T-helper 9 cell (primary cell): ENCODE data around the gene HES4.
"Not testable (repeated sequence)": the region's sequence is repeated elsewhere in the genome, so short reads cannot be mapped to it uniquely, and the experiment has no call there.

Experiments used
- DNase-seq: peaks from one replicate; pipeline ENCODE4 v3.0.0-alpha.2; 2020

The HES4 gene

GRCh38 chr1:1017397-1018320, 17.8 kb upstream of the HES4 start:
- DNase-seq = not testable (repeated sequence)

DNA sequence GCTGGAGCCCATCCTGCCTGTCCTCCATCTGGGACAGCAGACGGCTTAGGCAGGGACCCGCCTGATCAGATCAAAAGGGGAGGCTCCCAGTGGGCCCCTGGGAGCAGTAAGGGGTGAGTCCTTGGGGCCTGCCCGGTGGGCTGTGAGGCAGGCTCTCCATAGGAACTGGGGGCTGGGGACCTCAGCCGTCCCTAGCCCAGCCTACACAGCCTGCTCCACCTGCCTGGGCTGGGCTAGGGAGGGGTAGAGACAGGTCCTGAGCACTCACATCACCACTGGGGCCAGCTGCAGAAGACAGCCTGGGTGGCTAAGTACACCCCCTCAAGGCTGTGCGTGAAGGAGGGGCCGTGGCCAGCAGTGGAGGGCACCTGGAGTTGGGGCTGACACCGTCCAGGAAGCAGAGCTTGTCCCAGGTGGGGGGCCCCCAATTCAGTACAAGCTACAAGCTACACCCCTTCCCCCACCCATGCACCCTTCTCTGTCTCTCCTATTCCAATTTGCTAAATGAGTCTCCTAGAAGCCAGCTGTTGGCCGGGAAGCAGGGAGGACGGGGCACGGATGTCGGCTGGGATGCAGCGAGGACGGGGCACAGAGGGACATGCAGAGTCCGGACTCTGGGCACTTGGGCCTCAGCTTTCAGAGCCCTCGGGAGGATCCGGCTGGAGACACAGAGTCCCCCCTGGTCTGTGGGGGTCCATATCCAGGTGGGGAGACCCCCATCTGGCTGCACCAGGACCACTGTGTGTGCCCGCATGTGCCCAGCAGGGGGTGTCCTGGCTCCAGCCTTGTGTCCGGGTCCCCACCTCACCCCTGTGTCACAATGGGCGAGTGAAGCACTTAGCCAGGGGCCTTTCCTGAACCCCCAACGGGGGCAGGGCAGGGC, 15.1 kb upstream of the HES4 start:
- no peak for DNase-seq

GRCh38 chr1:1013922-1014648, 14.2 kb upstream of the HES4 start:
- DNase-seq = no peak

- peak; percentile 82 for DNase-seq
Observed at GRCh38 chr1:1013105-1013921, 13.4 kb upstream of the HES4 start, which contains the start of gene ISG15. ISG15 (plus strand) TSS chr1:1013497; CDS start chr1:1013574, 77 bp downstream.

DNA sequence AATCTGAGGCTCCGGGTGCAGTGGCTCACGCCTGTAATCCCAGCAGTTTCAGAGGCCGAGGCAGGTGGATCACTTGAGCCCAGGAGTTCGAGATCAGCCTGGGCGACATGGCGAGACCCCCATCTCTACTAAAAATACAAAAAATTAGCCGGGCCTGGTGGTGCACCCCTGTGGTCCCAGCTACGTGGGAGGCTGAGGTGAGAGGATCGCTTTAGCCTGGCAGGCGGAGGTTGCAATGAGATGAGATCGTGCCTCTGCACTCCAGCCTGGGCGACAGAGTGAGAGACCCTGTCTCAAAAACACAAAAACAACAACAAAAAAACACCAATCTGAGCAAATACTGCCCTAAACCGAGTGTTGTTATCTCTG, 12.8 kb upstream of the HES4 start:
- DNase-seq = not testable (repeated sequence)

GRCh38 chr1:1011396-1011949, 11.6 kb upstream of the HES4 start:
- DNase-seq = no peak

- DNase-seq = not testable (repeated sequence)
Observed at GRCh38 chr1:1010131-1010530, 10.2 kb upstream of the HES4 start.

- no peak for DNase-seq
Observed at GRCh38 chr1:1006305-1007159, 6.6 kb upstream of the HES4 start.

DNA sequence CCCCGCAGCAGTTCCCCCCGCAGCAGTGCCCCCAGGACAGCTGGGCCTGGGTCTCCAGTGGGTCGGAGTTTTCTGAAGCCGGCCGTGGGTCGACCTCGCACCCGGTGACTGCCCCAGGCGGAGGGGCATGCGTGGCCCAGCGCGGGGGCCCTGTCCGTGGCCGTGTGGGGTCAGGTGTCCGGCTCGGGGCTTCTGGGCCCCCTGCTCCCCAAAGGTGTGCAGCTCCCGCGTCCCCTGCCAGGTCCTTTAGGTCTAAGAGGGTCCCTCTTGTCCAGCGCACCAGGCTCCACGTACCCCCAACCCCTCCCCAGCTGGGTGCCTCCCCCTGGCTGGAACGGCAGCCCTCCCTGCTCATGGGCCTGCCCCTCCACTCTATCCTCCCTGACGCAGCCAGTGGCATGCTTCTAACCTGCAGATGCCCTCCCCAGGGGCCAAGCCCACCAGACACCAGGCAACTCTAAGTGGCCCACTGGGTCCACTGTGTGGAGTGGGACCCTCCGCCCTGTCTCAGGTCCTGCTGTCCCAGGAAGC, 5.9 kb upstream of the HES4 start:
- DNase-seq = no peak

GRCh38 chr1:1004780-1005697, 5.1 kb upstream of the HES4 start:
- DNase-seq = no peak

DNA sequence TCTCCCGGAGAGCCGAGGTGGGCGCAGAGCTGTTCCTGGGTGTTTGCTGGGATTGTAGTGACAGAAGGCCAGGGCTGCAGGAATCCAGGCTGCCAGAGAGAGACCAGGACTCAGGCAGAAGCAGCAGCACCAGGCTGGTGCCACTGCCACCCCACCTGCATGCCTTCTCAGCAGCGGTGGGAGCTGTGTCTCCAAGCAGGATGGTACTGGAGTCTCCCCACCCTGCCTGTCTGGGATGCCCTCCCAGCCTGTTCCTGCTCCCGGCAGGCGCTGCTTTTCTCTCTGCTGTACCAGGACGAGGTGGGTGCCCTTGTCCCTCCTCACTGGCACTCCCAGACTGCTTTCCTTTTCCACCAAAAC, 4.5 kb upstream of the HES4 start:
- no peak for DNase-seq

- DNase-seq = no peak
Observed at GRCh38 chr1:1003618-1004419, 3.9 kb upstream of the HES4 start.

GRCh38 chr1:1001057-1001783, 1.3 kb upstream of the HES4 start:
- no peak for DNase-seq

GRCh38 chr1:1000357-1001056, 610 bp upstream of the HES4 start:
- peak; percentile 68 for DNase-seq

- no peak for DNase-seq
Observed at GRCh38 chr1:998995-999724, 737 bp downstream of the HES4 start.

DNA sequence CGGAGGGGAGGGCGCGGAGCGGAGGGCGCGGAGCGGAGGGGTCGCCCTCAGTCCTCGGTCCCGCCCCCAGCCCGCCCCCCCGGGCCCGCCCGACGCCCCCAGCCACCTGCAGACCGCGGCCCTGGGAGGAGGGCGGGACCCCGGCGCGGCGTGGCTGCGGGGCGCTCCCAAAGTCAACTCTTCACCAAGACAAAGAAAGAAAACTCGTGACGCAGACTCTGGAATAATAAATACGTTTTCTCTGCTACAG, 1.2 kb downstream of the HES4 start:
- no peak for DNase-seq
